UCSD-AML1 (cell line): ENCODE results near the gene COL20A1.

ENCODE experiments used
- DNase-seq: peaks from one replicate; lab custom pipeline; 2025; ENCODE audit not compliant: unreplicated experiment; lab: John Stamatoyannopoulos, UW

Gene COL20A1

GRCh38 chr20:63359937-63360849, 67.2 kb downstream of the COL20A1 start:
- no peak for DNase-seq

- DNase-seq = no peak
Observed at GRCh38 chr20:63360850-63361518, 68.0 kb downstream of the COL20A1 start, which contains the start of gene CHRNA4. Gene CHRNA4, minus strand, starts transcription at chr20:63361349. Its CDS starts 184 bp downstream, at chr20:63361165.

- DNase-seq = no peak
Observed at GRCh38 chr20:63361519-63362435, 68.8 kb downstream of the COL20A1 start.

- no peak for DNase-seq
Observed at GRCh38 chr20:63362436-63363009, 69.5 kb downstream of the COL20A1 start.

DNA sequence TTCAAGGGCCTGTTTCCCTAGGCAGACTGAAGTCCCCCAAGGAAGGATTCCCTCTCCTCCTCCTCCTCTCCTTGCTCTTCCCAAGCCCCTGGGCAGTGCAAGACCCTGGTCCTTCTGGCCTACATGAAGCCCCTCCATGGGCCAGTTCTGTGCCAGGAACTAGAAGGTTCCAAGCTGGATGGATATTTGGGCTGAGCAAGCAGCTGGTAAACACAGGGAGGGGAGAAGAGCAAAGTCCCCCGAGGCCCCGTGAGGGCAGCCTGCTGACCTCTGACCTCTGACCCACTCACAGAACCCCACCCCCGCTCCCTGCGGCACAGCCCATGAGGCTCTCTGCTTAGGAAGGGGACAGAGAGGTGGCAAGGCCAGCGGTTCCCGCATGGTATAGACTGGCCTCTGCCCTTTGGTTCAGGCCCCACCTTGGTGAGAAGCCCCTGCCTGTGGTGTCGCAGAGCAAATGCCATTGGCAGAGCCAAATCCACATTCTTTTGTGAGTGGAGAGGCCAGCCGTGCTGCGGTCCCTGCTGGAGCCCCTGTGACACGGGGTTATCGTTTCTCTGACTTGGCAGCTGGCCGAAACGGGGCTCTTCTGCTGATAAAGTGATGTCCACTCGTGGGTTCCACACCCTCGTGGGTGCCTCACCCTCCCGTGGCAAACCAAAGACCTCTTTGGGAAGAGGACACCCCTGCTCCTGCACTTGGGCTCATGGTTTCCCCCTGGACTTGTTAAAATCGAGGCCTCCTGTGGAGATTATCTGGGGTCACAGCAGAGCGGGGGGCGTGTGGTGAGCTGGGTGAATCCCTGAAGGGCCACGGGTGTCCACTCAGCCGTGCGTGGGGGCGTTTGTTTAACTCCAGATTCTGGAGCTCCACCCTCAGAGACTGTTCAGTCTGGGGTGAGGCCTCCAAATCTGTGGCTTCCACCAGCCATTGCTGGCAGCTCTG, 70.3 kb downstream of the COL20A1 start:
- DNase-seq = no peak

- DNase-seq = no peak
Observed at GRCh38 chr20:63363981-63364561, 71.1 kb downstream of the COL20A1 start.

- DNase-seq = no peak
Observed at GRCh38 chr20:63364801-63365585, 72.0 kb downstream of the COL20A1 start.

- DNase-seq = no peak
Observed at GRCh38 chr20:63365601-63366389, 72.8 kb downstream of the COL20A1 start.

DNA sequence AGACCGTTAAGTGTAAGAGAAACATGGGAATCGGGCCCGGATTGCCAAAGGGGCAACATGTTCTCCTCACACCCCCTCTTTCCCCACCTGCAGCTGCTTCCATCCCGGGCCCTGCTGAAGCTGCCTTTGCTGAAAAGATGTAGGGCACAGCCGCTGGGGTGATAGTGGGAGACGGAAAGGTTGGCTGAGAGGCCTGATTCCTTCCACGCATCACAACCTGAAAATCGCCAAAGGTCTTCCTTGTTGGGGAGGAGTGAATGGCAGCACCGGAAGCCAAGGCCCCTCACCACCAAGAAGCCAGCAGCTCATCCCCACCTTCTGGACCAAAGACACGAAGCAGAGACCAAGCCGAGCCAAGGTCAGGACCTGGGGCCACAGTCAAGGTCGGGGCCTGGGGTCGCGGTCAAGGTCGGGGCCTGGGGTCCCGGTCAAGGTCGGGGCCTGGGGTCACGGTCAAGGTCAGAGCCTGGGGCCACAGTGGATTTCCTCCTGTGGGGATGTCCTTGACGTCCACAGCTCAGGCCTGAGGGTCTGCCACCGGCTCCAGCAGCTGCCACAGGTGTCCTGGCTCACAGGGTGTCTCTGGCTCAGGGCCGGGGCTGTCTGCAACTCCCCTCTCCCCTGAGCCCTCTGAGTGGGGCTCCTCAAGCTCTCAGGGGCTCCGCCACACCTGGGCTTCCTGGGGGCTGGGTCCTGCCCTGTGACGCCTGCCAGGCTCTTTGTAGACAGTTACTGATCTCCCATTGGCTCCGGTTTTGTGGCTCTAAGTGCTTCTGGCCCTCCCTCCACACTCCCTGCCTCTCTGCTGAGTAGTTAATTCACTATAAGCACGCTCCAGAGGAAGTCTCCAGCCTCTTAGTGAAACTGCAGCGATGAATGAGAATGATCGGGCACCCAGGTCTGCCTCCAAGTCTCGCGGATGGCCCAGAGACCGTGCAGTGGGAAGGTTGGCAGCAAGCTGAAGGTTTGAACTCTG, 73.7 kb downstream of the COL20A1 start:
- no peak for DNase-seq

GRCh38 chr20:63367446-63368055, 74.6 kb downstream of the COL20A1 start:
- no peak for DNase-seq

DNA sequence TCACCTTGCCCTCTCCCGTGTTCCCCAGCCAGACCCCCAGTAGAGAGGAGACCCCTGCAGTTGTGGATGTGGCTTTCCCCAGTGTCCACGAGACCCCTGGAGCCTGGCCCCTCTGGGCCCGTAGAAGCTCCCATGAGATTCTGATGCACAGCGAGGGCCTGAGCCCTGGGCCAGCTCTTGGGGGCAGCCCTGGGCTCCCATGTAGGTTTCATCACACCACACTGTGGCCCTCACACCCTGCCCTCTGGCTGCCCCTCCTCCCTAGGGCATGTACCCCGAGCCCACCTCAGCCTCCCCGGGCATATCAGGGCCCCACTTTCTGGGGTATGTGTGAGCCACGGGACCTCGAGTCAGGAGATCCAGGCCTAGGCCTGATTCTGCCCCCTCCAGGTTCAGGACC, 75.2 kb downstream of the COL20A1 start:
- no peak for DNase-seq

DNA sequence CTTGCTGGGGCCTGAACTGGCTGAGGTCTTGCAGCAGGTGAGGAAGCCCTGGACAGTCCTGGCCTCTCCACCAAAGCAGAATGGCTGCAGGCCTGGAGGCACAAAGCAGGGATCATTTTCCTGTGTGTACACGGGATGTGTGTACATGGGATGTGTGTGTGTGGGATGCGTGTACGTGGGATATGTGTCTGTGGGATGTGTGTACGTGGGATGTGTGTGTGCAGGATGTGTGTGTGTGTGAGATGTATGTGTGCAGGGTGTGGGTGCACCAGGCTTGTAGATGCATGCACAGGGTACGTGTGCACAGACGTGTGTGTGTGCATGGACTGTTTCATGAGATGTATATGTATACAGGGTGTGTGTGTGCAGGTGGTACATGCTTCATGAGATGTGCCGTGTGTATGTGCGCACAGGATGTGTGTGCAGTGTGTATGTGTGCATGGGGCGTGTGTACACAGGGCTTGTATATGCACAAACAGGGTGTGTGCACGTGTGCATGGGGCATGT, 76.1 kb downstream of the COL20A1 start:
- DNase-seq = no peak

- DNase-seq = no peak
Observed at GRCh38 chr20:63369724-63370617, 77.0 kb downstream of the COL20A1 start.

DNA sequence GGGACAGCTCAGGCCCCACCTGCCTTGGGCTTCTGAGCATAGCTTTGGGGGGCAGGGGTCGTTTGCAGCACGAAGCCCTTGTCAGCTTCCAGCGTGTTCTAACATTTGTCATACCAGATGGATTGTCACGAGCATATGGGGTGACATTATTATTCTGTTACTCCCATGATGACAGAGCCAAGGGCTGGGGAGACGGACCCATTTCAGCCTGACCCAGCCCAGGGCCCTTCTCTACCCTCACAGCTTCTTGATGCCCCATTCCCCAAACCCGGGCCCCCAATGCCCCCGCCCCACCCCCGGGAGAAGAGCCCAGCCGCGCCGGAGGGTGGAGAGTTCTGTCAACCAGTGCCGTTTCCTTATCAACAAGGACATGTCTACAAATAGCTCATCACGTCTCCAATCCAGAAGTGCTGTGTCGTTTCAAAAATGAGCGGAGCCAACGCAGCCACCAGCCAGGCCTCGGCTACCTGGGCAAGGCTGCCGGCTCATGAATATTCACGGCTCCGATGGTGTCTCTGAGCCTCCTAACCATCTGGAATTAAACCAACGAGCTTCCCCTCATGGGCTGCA, 77.7 kb downstream of the COL20A1 start:
- no peak for DNase-seq
